GM12891 (cell line): Measurements from ENCODE around the gene DAB2IP.

Source experiments
- DNase-seq: peaks from one replicate; pipeline ENCODE4 v3.0.0; 2011; ENCODE audit warnings: low spot score; ENCODE audit not compliant: insufficient read length
- FAIRE-seq: peaks from 2 replicates; lab custom pipeline; 2011; peaks lifted over from hg19 to GRCh38; lab: Jason Lieb, UNC
- PAX5 ChIP-seq: IDR thresholded peaks from 2 replicates; pipeline ENCODE4 v1.6.1; 2011; ENCODE audit warnings: low read length, moderate library complexity, mild to moderate bottlenecking; ENCODE audit not compliant: insufficient read depth, severe bottlenecking
- POLR2A ChIP-seq: IDR thresholded peaks from 2 replicates; pipeline ENCODE4 v1.6.1; 2011; ENCODE audit warnings: low read depth, low read length, control low read depth
- POLR2AphosphoS5 ChIP-seq: IDR thresholded peaks from 2 replicates; pipeline ENCODE4 v1.6.1; 2011; ENCODE audit warnings: low read depth, low read length, control low read depth
- POU2F2 ChIP-seq: IDR thresholded peaks from 2 replicates; pipeline ENCODE4 v1.6.1; 2011; ENCODE audit warnings: low read depth, mild to moderate bottlenecking, control low read depth, low read length, moderate library complexity
- SPI1 ChIP-seq: IDR thresholded peaks from 2 replicates; pipeline ENCODE4 v1.6.1; 2011; ENCODE audit warnings: low read depth, low read length, control low read depth
- TAF1 ChIP-seq: IDR thresholded peaks from 2 replicates; pipeline ENCODE4 v1.6.1; 2011; ENCODE audit warnings: low read depth, low read length, control low read depth

DAB2IP gene

GRCh38 chr9:121707477-121708424 is 56.3 kb downstream of the DAB2IP start:
- peak; percentile 37; the same call in 1 of the 2 replicates for TF ChIP-seq POLR2AphosphoS5
- peak; percentile 53 for TF ChIP-seq SPI1
- no peak for TF ChIP-seq POU2F2
- FAIRE-seq (peak; percentile 93), DNase-seq (peak; percentile 69)

- TF ChIP-seq PAX5 (no peak), TAF1 (no peak), POLR2A (no peak), SPI1 (no peak), POLR2AphosphoS5 (no peak), POU2F2 (no peak)
- no peak for DNase-seq
- no peak for FAIRE-seq
Measured at GRCh38 chr9:121708768-121709488, 57.5 kb downstream of the DAB2IP start.

GRCh38 chr9:121709798-121710197 is 58.4 kb downstream of the DAB2IP start:
- no peak for DNase-seq

GRCh38 chr9:121711281-121711680 is 59.8 kb downstream of the DAB2IP start:
- TF ChIP-seq POLR2AphosphoS5 (no peak), TAF1 (no peak), POLR2A (no peak), PAX5 (no peak), POU2F2 (no peak), SPI1 (no peak)
- FAIRE-seq (no peak), DNase-seq (no peak)

More at GRCh38 chr9:121709798-121710197, 58.4 kb downstream of the DAB2IP start:
- FAIRE-seq: no peak
- no peak for TF ChIP-seq POU2F2
- TF ChIP-seq POLR2AphosphoS5: no peak
- TF ChIP-seq TAF1: no peak
- TF ChIP-seq POLR2A: no peak
- no peak for TF ChIP-seq SPI1
- TF ChIP-seq PAX5: no peak

GRCh38 chr9:121711797-121712196 is 60.4 kb downstream of the DAB2IP start:
- FAIRE-seq (no peak), DNase-seq (no peak)
- no peak for TF ChIP-seq SPI1
- no peak for TF ChIP-seq PAX5
- TF ChIP-seq TAF1: no peak
- no peak for TF ChIP-seq POU2F2
- TF ChIP-seq POLR2AphosphoS5: no peak

- DNase-seq: no peak
- TF ChIP-seq TAF1 (no peak), SPI1 (no peak), POU2F2 (no peak), PAX5 (no peak)
- no peak for FAIRE-seq
Measured at GRCh38 chr9:121713400-121714070, 62.1 kb downstream of the DAB2IP start.

GRCh38 chr9:121714075-121714705 is 62.8 kb downstream of the DAB2IP start:
- no peak for TF ChIP-seq POLR2AphosphoS5
- no peak for TF ChIP-seq PAX5
- TF ChIP-seq TAF1: no peak
- no peak for TF ChIP-seq POU2F2
- TF ChIP-seq SPI1: no peak
- TF ChIP-seq POLR2A: no peak
- DNase-seq (no peak), FAIRE-seq (peak; percentile 16)

- DNase-seq (no peak), FAIRE-seq (no peak)
- no peak for TF ChIP-seq POLR2A
Measured at GRCh38 chr9:121714873-121715272, 63.4 kb downstream of the DAB2IP start.
